ENCODE measurements around the gene SLC9A5.

The SLC9A5 gene

GRCh38 chr16:67248401-67249177 lies at the start of gene SLC9A5:
TSS of gene SLC9A5 (plus strand) at chr16:67248979. CDS start at chr16:67249015, 36 bp downstream.
- DNase-seq, result peak; percentile 69
- H3K4me3 Mint-ChIP-seq, result peak within 1 kb of the TSS; percentile 93
- peaks cover 12% of the 10 kb centered on the region for H3K27me3 Mint-ChIP-seq
- H3K27ac Mint-ChIP-seq, result peak within 1 kb of the TSS; percentile 85
- H3K9me3 Mint-ChIP-seq, result no peaks in the 10 kb centered on the region
- H3K4me1 Mint-ChIP-seq (ENCODE audit: low read depth), result peaks cover 49% of the 10 kb centered on the region
- peaks cover 14% of the 10 kb centered on the region for H3K36me3 Mint-ChIP-seq (ENCODE audit: low read depth)

DNA sequence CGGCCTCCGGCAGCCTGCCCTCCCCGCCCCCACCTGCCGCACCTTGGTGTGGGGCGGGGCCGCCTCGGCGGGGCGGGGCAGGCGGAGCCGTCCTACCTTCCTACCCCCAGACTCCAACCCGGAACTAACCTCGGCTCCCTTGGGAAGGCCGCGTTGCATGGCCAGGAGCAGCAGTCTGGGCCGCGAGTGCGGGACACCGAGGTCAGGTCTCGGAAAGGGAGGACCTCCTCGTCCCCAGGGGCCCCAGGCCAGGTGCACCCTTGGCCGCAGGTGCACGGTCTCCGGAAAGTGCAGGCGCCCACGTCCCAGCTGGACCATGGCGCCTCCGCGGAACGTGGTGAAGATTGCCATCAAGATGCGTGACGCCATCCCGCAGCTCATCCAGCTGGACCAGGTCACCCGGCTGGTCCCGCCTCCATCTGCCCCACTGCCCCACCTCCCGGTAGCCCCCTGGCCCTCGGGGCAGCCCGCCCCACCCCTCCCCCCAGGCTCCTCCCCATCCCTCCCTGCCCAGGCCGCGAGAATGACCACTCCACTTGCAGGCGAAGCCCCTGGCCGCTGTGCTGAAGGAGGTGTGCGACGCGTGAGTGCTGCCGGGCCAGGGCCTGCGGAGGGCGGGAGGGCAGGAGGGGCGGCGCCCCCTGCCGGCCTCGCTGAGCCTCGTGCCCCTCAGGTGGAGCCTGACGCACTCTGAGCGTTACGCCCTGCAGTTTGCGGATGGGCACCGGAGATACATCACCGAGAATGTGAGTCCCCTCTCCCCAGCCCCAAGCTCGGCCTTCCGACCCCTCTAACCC lies 49.6 kb upstream of the SLC9A5 start, which contains the start of gene ELMO3:
Gene ELMO3, plus strand, starts transcription at position 121 of the 797 bp plus-strand sequence. Its CDS starts 196 bp downstream, at position 317.
- Mint-ChIP-seq H3K27me3 (no peaks in the 10 kb centered on the region), H3K4me1 (ENCODE audit: low read depth) (peaks cover 26% of the 10 kb centered on the region), H3K9me3 (no peaks in the 10 kb centered on the region), H3K27ac (peak within 1 kb of the TSS; percentile 55), H3K4me3 (no peak within 1 kb of the TSS), H3K36me3 (ENCODE audit: low read depth) (peaks cover 87% of the 10 kb centered on the region)
- DNase-seq, result no peak

DNA sequence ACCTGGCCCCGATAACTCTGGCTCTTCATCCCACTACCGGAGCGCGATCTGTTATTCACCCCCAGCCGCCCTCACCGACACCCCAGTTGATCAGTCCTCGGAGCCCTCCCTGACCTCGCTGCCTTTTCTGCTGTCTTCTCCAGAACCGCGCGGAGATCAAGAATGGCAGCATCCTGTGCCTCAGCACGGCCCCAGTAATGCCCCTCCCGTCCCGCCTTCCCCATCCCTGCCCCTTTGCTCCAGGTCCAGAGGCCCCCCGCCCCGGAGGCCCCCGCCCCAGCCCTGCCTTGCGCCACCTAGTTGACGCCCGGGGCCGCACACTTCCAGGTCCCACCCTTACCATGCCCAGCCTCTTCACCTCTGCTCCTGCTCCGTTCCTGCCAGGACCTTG lies 49.0 kb upstream of the SLC9A5 start:
- H3K36me3 Mint-ChIP-seq (ENCODE audit: low read depth), result peaks cover 87% of the 10 kb centered on the region
- no peaks in the 10 kb centered on the region for H3K27me3 Mint-ChIP-seq
- peaks cover 20% of the 10 kb centered on the region for H3K4me1 Mint-ChIP-seq (ENCODE audit: low read depth)
- no peaks in the 10 kb centered on the region for H3K9me3 Mint-ChIP-seq
- no peak overlapping the region for H3K4me3 Mint-ChIP-seq
- no peak for DNase-seq
- no peak overlapping the region for H3K27ac Mint-ChIP-seq

DNA sequence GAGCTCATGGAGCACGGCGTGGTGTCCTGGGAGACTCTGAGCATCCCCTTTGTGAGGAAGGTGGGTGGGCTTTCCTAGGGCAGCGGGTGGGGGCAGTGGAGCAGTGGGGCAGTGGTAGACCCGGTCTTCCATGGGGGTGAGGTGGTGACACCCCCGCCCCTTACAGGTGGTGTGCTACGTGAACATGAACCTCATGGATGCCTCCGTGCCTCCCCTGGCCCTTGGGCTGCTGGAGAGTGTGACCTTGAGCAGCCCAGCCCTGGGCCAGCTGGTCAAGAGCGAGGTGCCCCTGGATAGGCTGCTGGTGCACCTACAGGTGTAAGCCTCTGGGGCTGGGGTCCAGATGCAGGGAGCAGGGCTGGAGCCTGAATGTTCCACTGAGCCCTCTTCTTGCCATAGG lies 48.3 kb upstream of the SLC9A5 start:
- Mint-ChIP-seq H3K27ac (no peak overlapping the region), H3K27me3 (no peaks in the 10 kb centered on the region), H3K36me3 (ENCODE audit: low read depth) (peaks cover 80% of the 10 kb centered on the region), H3K4me3 (no peak overlapping the region), H3K4me1 (ENCODE audit: low read depth) (peaks cover 15% of the 10 kb centered on the region), H3K9me3 (no peaks in the 10 kb centered on the region)
- DNase-seq, result no peak

DNA sequence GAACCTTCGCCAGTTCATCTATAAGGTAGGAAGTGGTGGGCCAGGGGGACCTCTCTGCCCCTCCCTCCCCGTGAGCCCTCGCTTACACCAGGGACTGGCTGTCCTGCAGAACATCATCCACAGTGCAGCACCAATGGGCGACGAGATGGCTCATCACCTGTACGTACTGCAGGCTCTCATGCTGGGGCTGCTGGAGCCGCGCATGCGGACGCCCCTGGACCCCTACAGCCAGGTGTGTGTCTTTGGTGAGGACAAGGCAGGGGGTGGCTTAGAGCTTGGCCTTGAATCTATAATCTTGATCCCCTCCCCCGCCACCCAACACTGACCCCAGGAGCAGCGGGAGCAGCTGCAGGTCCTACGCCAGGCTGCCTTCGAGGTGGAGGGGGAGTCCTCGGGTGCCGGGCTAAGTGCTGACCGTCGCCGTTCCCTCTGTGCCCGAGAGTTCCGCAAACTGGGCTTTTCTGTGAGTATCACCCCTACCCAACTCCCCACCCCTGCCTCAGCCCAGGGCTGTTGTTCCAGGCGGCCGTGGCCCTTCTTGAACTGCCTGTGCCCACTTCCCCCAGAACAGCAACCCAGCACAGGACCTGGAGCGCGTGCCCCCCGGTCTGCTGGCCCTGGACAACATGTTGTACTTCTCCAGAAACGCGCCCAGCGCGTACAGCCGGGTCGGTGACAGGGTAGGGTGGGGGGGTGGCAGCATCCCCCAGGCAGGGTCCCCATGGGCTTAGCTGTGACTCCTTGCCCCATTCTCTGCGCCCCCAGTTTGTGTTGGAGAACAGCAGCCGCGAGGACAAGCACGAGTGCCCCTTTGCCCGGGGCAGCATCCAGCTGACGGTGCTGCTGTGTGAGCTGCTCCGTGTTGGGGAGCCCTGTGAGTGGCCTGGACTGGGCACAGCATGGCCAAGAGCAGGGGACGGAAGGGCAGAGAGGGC lies 47.1 kb upstream of the SLC9A5 start:
- peaks cover 78% of the 10 kb centered on the region for H3K36me3 Mint-ChIP-seq (ENCODE audit: low read depth)
- H3K4me1 Mint-ChIP-seq (ENCODE audit: low read depth), result peaks cover 5% of the 10 kb centered on the region
- no peaks in the 10 kb centered on the region for H3K9me3 Mint-ChIP-seq
- no peak overlapping the region for H3K27ac Mint-ChIP-seq
- H3K27me3 Mint-ChIP-seq, result no peaks in the 10 kb centered on the region
- DNase-seq, result no peak
- H3K4me3 Mint-ChIP-seq, result no peak overlapping the region

GRCh38 chr16:67202426-67202825 lies 46.4 kb upstream of the SLC9A5 start:
- H3K27ac Mint-ChIP-seq, result no peak overlapping the region
- no peak for DNase-seq
- peaks cover 73% of the 10 kb centered on the region for H3K36me3 Mint-ChIP-seq (ENCODE audit: low read depth)
- no peak overlapping the region for H3K4me3 Mint-ChIP-seq
- H3K9me3 Mint-ChIP-seq, result no peaks in the 10 kb centered on the region
- no peaks in the 10 kb centered on the region for H3K4me1 Mint-ChIP-seq (ENCODE audit: low read depth)
- H3K27me3 Mint-ChIP-seq, result no peaks in the 10 kb centered on the region

DNA sequence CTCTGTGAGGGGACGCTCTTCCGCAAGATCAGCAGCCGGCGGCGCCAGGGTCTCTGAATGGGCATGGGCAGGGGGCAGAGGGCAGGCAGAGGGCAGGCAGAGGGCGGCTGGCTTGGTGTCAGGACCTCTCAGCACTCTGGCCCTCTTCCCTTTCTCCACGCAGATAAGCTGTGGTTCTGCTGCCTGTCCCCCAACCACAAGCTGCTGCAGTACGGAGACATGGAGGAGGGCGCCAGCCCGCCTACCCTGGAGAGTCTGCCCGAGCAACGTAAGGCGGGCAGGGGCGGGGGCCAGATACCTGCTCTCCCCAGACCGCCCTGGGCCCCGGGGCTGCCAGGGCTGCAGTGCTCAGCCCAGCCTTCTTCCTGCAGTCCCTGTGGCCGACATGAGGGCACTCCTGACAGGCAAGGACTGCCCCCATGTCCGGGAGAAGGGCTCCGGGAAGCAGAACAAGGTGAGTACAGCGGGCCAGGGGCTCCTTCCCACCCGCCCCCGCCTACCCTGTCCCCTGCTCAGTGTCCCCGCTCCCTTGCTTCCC lies 45.8 kb upstream of the SLC9A5 start:
- H3K9me3 Mint-ChIP-seq, result no peaks in the 10 kb centered on the region
- DNase-seq, result no peak
- H3K36me3 Mint-ChIP-seq (ENCODE audit: low read depth), result peaks cover 67% of the 10 kb centered on the region
- no peak overlapping the region for H3K27ac Mint-ChIP-seq
- H3K27me3 Mint-ChIP-seq, result no peaks in the 10 kb centered on the region
- H3K4me1 Mint-ChIP-seq (ENCODE audit: low read depth), result no peaks in the 10 kb centered on the region
- no peak overlapping the region for H3K4me3 Mint-ChIP-seq

- peak overlapping the region; percentile 14 for H3K27ac Mint-ChIP-seq
- no peaks in the 10 kb centered on the region for H3K4me1 Mint-ChIP-seq (ENCODE audit: low read depth)
- peaks cover 61% of the 10 kb centered on the region for H3K36me3 Mint-ChIP-seq (ENCODE audit: low read depth)
- no peak for DNase-seq
- H3K27me3 Mint-ChIP-seq, result no peaks in the 10 kb centered on the region
- no peak overlapping the region for H3K4me3 Mint-ChIP-seq
- no peaks in the 10 kb centered on the region for H3K9me3 Mint-ChIP-seq
Measured at GRCh38 chr16:67204076-67204475, 44.7 kb upstream of the SLC9A5 start.

DNA sequence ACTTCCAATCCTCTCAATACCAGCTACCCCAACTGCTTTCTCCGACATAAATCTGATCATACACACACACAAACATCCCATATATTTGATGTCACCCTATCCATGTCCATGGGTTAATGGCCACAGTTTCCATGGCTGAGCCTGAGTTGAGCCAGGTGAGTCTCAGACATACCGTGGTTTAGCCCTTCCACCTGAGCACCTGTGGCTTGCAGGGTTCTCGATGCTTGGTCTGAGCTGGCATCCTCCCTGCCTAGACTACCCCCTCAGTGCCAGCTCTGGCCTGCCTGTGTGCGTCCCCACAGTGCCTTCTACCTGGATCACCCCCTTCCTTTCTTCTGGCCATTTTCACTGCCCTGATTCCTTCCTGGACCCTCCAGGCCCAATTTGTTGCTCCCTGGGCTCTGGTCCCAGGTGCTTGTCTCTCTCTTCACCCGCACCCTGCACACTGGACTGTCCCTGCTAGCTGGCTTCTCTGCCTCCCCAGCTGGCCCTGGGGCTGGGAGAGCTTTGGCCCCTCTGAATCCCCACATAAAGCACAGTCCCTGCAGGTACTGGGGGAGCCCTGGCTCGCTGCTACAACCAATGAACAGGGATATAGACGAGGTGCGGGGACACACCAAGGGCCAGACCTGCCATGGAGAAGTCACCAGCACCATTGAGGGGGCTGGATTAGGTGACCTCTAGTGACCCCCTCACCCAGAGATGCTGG lies 42.5 kb upstream of the SLC9A5 start:
- Mint-ChIP-seq H3K27me3 (no peaks in the 10 kb centered on the region), H3K36me3 (ENCODE audit: low read depth) (peaks cover 44% of the 10 kb centered on the region), H3K4me3 (no peak overlapping the region), H3K9me3 (no peaks in the 10 kb centered on the region), H3K4me1 (ENCODE audit: low read depth) (no peaks in the 10 kb centered on the region), H3K27ac (peak overlapping the region; percentile 77)
- DNase-seq, result no peak

DNA sequence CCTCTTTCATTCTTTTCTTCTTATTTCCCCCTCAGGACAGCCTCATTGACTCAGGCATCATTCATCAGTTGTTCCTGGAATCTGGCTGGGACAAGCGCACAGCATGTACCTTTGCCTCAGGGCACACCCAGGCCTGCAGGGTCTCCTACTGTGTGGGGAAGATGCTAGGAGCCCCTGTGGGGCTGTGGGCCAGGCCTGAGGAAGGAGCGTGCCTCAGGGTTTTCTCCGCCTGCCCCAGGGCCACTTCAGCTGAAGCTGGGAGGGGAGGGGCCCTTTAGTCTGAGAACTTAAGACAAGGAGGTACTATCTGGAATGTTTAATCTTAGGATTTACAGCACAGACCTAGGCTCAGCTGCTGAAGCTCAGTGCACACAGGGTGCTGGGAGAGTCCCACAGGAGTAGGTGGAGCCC lies 41.9 kb upstream of the SLC9A5 start:
- H3K4me3 Mint-ChIP-seq, result no peak overlapping the region
- H3K9me3 Mint-ChIP-seq, result no peaks in the 10 kb centered on the region
- peaks cover 39% of the 10 kb centered on the region for H3K36me3 Mint-ChIP-seq (ENCODE audit: low read depth)
- no peaks in the 10 kb centered on the region for H3K27me3 Mint-ChIP-seq
- H3K4me1 Mint-ChIP-seq (ENCODE audit: low read depth), result no peaks in the 10 kb centered on the region
- DNase-seq, result no peak
- H3K27ac Mint-ChIP-seq, result peak overlapping the region; percentile 77

- Mint-ChIP-seq H3K36me3 (ENCODE audit: low read depth) (peaks cover 32% of the 10 kb centered on the region), H3K27me3 (no peaks in the 10 kb centered on the region)
Measured at GRCh38 chr16:67207249-67208091, 41.3 kb upstream of the SLC9A5 start.

GRCh38 chr16:67208154-67208896 lies 40.5 kb upstream of the SLC9A5 start:
- peak overlapping the region; percentile 23 for H3K27ac Mint-ChIP-seq
- H3K4me3 Mint-ChIP-seq, result no peak overlapping the region
- no peaks in the 10 kb centered on the region for H3K9me3 Mint-ChIP-seq
- H3K27me3 Mint-ChIP-seq, result no peaks in the 10 kb centered on the region
- peaks cover 27% of the 10 kb centered on the region for H3K36me3 Mint-ChIP-seq (ENCODE audit: low read depth)
- no peaks in the 10 kb centered on the region for H3K4me1 Mint-ChIP-seq (ENCODE audit: low read depth)
- no peak for DNase-seq

More at GRCh38 chr16:67207249-67208091, 41.3 kb upstream of the SLC9A5 start:
- peak overlapping the region; percentile 77 for H3K27ac Mint-ChIP-seq
- H3K4me1 Mint-ChIP-seq (ENCODE audit: low read depth), result no peaks in the 10 kb centered on the region
- DNase-seq, result no peak
- H3K4me3 Mint-ChIP-seq, result no peak overlapping the region
- H3K9me3 Mint-ChIP-seq, result no peaks in the 10 kb centered on the region

Data from activated T-cell treated with anti-CD3 and anti-CD28 coated beads, Interleukin-2, amount 50 U/mL, for 24 hours (primary cell).